SK-N-SH treated with all-trans-retinoic acid at 6 μM for 48 hours (cell line): ENCODE results near the gene MLIP.

Experiments used
- ATAC-seq: fragments of 200-7000 bp; cut with Tn5 transposase; 3 replicates; pipeline ENCODE4 v1.9.1; 2020; ENCODE audit warnings: mild to moderate bottlenecking, moderate library complexity
- ARNTL ChIP-seq: fragments of 450-650 bp; formaldehyde crosslinking; IDR thresholded peaks from 2 replicates; pipeline ENCODE4 v1.5.0; 2020; ENCODE audit warnings: low read depth, mild to moderate bottlenecking, moderate library complexity, borderline replicate concordance
- ESRRG ChIP-seq: fragments of 250-450 bp; sonication (Bioruptor Pico); IDR thresholded peaks from 2 replicates; pipeline ENCODE4 v1.6.1; 2021; ENCODE audit warnings: mild to moderate bottlenecking
- GLIS3 ChIP-seq: fragments of 250-450 bp; sonication (Bioruptor Pico); IDR thresholded peaks from 2 replicates; pipeline ENCODE4 v1.5.0; 2020; ENCODE audit warnings: mild to moderate bottlenecking, moderate library complexity
- ISL1 ChIP-seq: fragments of 250-450 bp; sonication (Bioruptor Pico); IDR thresholded peaks from 2 replicates; pipeline ENCODE4 v2.1.2; 2022; ENCODE audit warnings: mild to moderate bottlenecking, moderate library complexity
- OSR1 ChIP-seq: fragments of 250-450 bp; sonication (Bioruptor Pico); IDR thresholded peaks from 2 replicates; pipeline ENCODE4 v1.8.0; 2022; ENCODE audit warnings: moderate library complexity, mild to moderate bottlenecking, inconsistent platforms
- PATZ1 ChIP-seq: fragments of 250-450 bp; sonication (Bioruptor Pico); IDR thresholded peaks from 2 replicates; pipeline ENCODE4 v1.8.0; 2020; ENCODE audit warnings: mild to moderate bottlenecking, moderate library complexity, borderline replicate concordance
- PPARA ChIP-seq: fragments of 250-450 bp; sonication (Bioruptor Pico); IDR thresholded peaks from 2 replicates; pipeline ENCODE4 v1.5.0; 2020; ENCODE audit warnings: mild to moderate bottlenecking, borderline replicate concordance
- RARB ChIP-seq: fragments of 250-450 bp; sonication (Bioruptor Pico); IDR thresholded peaks from 2 replicates; pipeline ENCODE4 v1.8.0; 2021; ENCODE audit warnings: mild to moderate bottlenecking, moderate library complexity
- SNAI2 ChIP-seq: fragments of 250-450 bp; sonication (Bioruptor Pico); IDR thresholded peaks from 2 replicates; pipeline ENCODE4 v1.5.0; 2020; ENCODE audit warnings: mild to moderate bottlenecking, moderate library complexity
- TCF4 ChIP-seq: fragments of 250-450 bp; sonication (Bioruptor Pico); IDR thresholded peaks from 2 replicates; pipeline ENCODE4 v1.8.0; 2021; ENCODE audit warnings: mild to moderate bottlenecking, moderate library complexity, borderline replicate concordance
- TOX ChIP-seq: fragments of 250-450 bp; sonication (Bioruptor Pico); IDR thresholded peaks from 2 replicates; pipeline ENCODE4 v1.8.0; 2021; ENCODE audit warnings: mild to moderate bottlenecking, moderate library complexity, borderline replicate concordance
- TSHZ2 ChIP-seq: fragments of 250-450 bp; sonication (Bioruptor Pico); IDR thresholded peaks from 2 replicates; pipeline ENCODE4 v1.5.0; 2020; ENCODE audit warnings: mild to moderate bottlenecking, moderate library complexity
- ZC3H10 ChIP-seq: fragments of 250-450 bp; sonication (Bioruptor Pico); IDR thresholded peaks from 2 replicates; pipeline ENCODE4 v1.5.1; 2021; ENCODE audit warnings: mild to moderate bottlenecking, moderate library complexity
- ZFP3 ChIP-seq: fragments of 250-450 bp; sonication (Bioruptor Pico); IDR thresholded peaks from 2 replicates; pipeline ENCODE4 v1.5.0; 2020; ENCODE audit warnings: mild to moderate bottlenecking, moderate library complexity
- ZFP30 ChIP-seq: fragments of 450-650 bp; formaldehyde crosslinking; IDR thresholded peaks from 2 replicates; pipeline ENCODE4 v1.5.0; 2022; ENCODE audit warnings: mild to moderate bottlenecking, moderate library complexity
- ZNF565 ChIP-seq: fragments of 450-650 bp; formaldehyde crosslinking; conservative IDR thresholded peaks from 2 replicates; pipeline ENCODE4 v1.5.0; 2020; ENCODE audit warnings: low read depth, mild to moderate bottlenecking, moderate library complexity
- ZNF70 ChIP-seq: fragments of 450-650 bp; formaldehyde crosslinking; IDR thresholded peaks from 2 replicates; pipeline ENCODE4 v1.5.0; 2020; ENCODE audit warnings: mild to moderate bottlenecking, moderate library complexity
- ZNF8 ChIP-seq: fragments of 450-650 bp; formaldehyde crosslinking; IDR thresholded peaks from 2 replicates; pipeline ENCODE4 v1.5.0; 2020; ENCODE audit warnings: mild to moderate bottlenecking, moderate library complexity
- TF ChIP-seq, protein P1 (sequence below): fragments of 250-450 bp; sonication (Bioruptor Pico); IDR thresholded peaks from 2 replicates; pipeline ENCODE4 v1.5.1; 2021; ENCODE audit warnings: mild to moderate bottlenecking, moderate library complexity

The MLIP gene

GRCh38 chr6:54094786-54095185 is 16.5 kb upstream of the MLIP start:
- no peak for ATAC-seq
- TF ChIP-seq ZC3H10 (CRISPR knock-in tag) (no peak), SNAI2 (CRISPR knock-in tag) (no peak), OSR1 (CRISPR knock-in tag) (no peak), RARB (CRISPR knock-in tag) (no peak), PPARA (no peak), ARNTL (no peak), ZNF565 (CRISPR knock-in tag) (no peak), ZNF8 (CRISPR knock-in tag) (no peak), TSHZ2 (CRISPR knock-in tag) (no peak), TOX (CRISPR knock-in tag) (no peak), GLIS3 (CRISPR knock-in tag) (no peak)

- TF ChIP-seq GLIS3 (CRISPR knock-in tag) (no peak), ESRRG (CRISPR knock-in tag) (no peak), RARB (CRISPR knock-in tag) (no peak), PPARA (no peak)
- ATAC-seq = no peak
Measured at GRCh38 chr6:54095723-54096122, 15.5 kb upstream of the MLIP start.

DNA sequence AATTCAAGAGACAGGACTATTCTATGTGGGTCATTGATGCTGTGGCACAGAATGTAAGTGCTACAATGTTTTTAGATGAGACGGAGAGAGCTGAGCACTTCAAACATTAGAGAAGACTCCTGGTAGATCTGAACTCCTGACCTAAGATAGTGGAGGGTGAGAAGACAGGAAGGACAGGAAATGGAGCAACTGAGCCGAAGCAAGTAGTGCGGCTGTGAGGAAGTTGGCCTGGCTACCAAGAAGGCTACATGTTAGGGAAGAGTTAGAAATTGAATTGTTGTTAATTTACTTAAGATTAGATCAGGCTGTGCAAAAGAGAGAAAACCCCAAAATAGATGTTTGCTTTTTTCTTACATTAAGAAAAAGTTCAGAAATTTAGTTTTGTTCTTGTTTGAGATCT is 14.4 kb upstream of the MLIP start:
- ATAC-seq = no peak
- no peak for TF ChIP-seq OSR1 (CRISPR knock-in tag)
- TF ChIP-seq SNAI2 (CRISPR knock-in tag) = no peak

- TF ChIP-seq ZNF70 (CRISPR knock-in tag) (no peak), ZFP3 (CRISPR knock-in tag) (no peak), ISL1 (no peak), ESRRG (CRISPR knock-in tag) (no peak), ZNF8 (CRISPR knock-in tag) (no peak)
- ATAC-seq = no peak
Measured at GRCh38 chr6:54097753-54098152, 13.5 kb upstream of the MLIP start.

DNA sequence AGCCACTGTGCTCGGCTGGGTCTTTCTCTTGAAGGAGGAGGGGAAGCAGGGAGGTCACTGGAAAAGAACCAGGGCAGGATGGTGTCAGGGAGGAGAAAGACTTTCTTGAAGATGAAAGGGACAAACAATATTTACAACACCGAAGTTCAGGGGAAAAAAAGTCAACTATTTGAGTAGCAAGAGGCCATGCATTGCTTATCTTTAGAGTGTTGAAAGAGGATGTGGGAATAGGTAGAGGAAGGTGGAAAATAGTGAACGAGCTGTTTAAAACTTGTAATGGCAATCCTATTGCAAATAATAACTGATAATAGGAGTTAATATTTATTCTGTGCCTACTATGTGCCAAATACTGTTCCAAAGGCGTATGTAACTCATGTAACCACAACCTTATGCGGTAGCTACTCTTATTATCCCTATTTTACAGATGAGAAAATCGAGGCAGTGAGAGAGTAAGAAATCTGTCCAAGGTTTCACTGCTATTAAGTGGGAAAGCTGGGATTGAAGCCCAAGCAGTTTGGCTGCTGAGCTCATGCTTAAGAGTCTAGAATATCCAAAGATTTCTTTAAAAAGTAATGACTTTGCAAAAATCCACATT is 12.7 kb upstream of the MLIP start:
- TF ChIP-seq GLIS3 (CRISPR knock-in tag) (no peak), TCF4 (CRISPR knock-in tag) (no peak)
- TF ChIP-seq, all 23 proteins: peak for 0
- ATAC-seq = no peak

DNA sequence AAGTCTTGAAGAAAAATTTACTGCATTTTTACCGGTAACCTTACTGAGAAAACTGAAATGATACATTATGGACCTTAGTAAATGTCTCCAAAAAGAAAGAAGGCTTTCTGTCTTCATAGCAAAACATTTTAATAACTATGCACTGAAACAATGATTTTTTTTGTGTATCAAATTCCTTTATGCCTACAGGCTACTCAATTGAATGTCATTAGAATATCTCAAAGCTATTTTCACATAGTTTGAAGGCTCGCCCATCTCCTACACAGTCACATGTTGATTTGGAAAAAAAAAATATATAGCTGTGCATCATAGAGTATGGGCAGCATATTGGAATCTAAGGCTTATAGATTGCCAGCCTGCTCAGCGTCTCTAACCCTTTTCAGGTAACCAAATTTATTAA is 12.0 kb upstream of the MLIP start:
- ATAC-seq = no peak
- TF ChIP-seq PATZ1 (no peak), ZC3H10 (CRISPR knock-in tag) (no peak), ZNF70 (CRISPR knock-in tag) (no peak), ZNF8 (CRISPR knock-in tag) (no peak), ZFP30 (CRISPR knock-in tag) (no peak)
- TF ChIP-seq, protein P1, sequence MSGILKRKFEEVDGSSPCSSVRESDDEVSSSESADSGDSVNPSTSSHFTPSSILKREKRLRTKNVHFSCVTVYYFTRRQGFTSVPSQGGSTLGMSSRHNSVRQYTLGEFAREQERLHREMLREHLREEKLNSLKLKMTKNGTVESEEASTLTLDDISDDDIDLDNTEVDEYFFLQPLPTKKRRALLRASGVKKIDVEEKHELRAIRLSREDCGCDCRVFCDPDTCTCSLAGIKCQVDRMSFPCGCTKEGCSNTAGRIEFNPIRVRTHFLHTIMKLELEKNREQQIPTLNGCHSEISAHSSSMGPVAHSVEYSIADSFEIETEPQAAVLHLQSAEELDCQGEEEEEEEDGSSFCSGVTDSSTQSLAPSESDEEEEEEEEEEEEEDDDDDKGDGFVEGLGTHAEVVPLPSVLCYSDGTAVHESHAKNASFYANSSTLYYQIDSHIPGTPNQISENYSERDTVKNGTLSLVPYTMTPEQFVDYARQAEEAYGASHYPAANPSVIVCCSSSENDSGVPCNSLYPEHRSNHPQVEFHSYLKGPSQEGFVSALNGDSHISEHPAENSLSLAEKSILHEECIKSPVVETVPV (CRISPR knock-in tag) = no peak
